ENCODE measurements around the gene RIPOR3.

RIPOR3 gene

GRCh38 chr20:50727792-50728485, 36.6 kb upstream of the RIPOR3 start:
- Mint-ChIP-seq H3K9me3 (no peaks in the 10 kb centered on the region), H3K4me1 (ENCODE audit: low read depth) (peaks cover 26% of the 10 kb centered on the region), H3K27me3 (no peaks in the 10 kb centered on the region), H3K4me3 (no peak overlapping the region), H3K36me3 (ENCODE audit: low read depth) (peaks cover 1% of the 10 kb centered on the region), H3K27ac (no peak overlapping the region)
- no peak for DNase-seq

DNA sequence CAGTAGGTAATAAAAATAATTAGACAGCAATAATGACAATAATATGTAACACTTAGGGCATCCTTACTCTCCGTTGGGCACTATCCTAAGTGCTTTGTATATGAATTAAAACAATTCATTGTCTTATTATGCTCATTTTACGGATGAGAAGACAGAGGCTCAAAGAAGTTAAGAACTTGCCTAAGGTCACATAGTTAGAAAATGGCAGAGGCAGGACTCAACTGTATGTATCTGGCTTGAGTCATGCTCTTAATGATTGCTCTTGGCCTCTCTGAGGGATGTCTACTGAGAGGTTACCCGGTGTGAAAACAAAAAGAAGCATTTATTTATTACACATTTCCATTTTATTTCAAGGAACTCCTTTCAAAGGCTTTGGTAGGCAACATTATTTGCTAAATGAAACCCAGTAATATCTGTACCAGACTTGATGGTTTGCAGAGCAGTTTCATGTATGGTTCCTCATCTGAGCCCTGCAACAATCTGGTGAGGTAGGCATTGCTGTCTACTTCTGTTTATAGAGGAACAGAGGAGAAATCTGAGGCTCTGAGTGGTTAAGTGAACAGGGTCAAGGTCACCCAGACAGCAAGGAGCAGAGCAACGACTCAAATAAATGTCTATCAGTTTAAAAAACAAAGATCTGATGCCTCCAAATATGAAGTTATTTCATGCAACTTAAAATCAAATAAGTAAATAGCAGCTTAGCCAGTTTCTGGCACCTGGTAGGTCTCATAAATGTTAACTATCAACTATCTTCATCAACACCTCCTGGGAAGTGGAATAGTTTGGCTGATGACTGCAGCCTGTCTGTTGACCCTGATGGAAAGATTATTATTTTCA, 35.8 kb upstream of the RIPOR3 start:
- Mint-ChIP-seq H3K27ac (no peak overlapping the region), H3K27me3 (no peaks in the 10 kb centered on the region), H3K4me3 (no peak overlapping the region), H3K4me1 (ENCODE audit: low read depth) (peaks cover 20% of the 10 kb centered on the region), H3K9me3 (no peaks in the 10 kb centered on the region), H3K36me3 (ENCODE audit: low read depth) (peaks cover 1% of the 10 kb centered on the region)
- DNase-seq, result no peak

GRCh38 chr20:50725724-50726005, 34.3 kb upstream of the RIPOR3 start:
- Mint-ChIP-seq H3K4me1 (ENCODE audit: low read depth) (peaks cover 19% of the 10 kb centered on the region), H3K4me3 (no peak overlapping the region), H3K9me3 (no peaks in the 10 kb centered on the region), H3K36me3 (ENCODE audit: low read depth) (no peaks in the 10 kb centered on the region), H3K27ac (no peak overlapping the region), H3K27me3 (no peaks in the 10 kb centered on the region)
- no peak for DNase-seq

GRCh38 chr20:50724851-50725723, 33.7 kb upstream of the RIPOR3 start:
- Mint-ChIP-seq H3K4me1 (ENCODE audit: low read depth) (peaks cover 14% of the 10 kb centered on the region), H3K36me3 (ENCODE audit: low read depth) (no peaks in the 10 kb centered on the region), H3K9me3 (no peaks in the 10 kb centered on the region), H3K4me3 (no peak overlapping the region), H3K27me3 (no peaks in the 10 kb centered on the region), H3K27ac (no peak overlapping the region)
- DNase-seq, result peak; percentile 83

- H3K36me3 Mint-ChIP-seq (ENCODE audit: low read depth), result no peaks in the 10 kb centered on the region
- no peak overlapping the region for H3K4me3 Mint-ChIP-seq
- no peaks in the 10 kb centered on the region for H3K27me3 Mint-ChIP-seq
- H3K9me3 Mint-ChIP-seq, result no peaks in the 10 kb centered on the region
- H3K4me1 Mint-ChIP-seq (ENCODE audit: low read depth), result peaks cover 14% of the 10 kb centered on the region
- H3K27ac Mint-ChIP-seq, result no peak overlapping the region
- no peak for DNase-seq
Measured at GRCh38 chr20:50724112-50724725, 32.9 kb upstream of the RIPOR3 start.

DNA sequence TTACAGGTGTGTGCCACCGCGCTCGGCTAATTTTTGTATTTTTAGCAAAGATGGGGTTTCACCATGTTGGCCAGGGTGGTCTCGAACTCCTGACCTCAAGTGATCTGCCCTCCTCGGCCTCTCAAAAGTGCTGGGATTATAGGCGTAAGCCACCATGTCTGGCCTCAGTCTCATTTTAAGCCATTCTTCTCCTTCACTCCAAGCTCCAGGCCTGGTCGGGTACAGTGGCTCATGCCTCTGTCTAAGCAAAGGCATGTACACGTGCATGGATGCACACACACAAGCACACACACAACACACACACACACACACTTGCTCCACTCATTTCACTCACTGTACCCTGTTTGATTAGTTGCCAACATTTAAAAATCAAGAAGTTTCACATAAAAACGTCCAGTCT, 32.3 kb upstream of the RIPOR3 start:
- Mint-ChIP-seq H3K27me3 (no peaks in the 10 kb centered on the region), H3K27ac (no peak overlapping the region), H3K9me3 (no peaks in the 10 kb centered on the region), H3K36me3 (ENCODE audit: low read depth) (no peaks in the 10 kb centered on the region), H3K4me3 (no peak overlapping the region), H3K4me1 (ENCODE audit: low read depth) (peaks cover 14% of the 10 kb centered on the region)
- no peak for DNase-seq

DNA sequence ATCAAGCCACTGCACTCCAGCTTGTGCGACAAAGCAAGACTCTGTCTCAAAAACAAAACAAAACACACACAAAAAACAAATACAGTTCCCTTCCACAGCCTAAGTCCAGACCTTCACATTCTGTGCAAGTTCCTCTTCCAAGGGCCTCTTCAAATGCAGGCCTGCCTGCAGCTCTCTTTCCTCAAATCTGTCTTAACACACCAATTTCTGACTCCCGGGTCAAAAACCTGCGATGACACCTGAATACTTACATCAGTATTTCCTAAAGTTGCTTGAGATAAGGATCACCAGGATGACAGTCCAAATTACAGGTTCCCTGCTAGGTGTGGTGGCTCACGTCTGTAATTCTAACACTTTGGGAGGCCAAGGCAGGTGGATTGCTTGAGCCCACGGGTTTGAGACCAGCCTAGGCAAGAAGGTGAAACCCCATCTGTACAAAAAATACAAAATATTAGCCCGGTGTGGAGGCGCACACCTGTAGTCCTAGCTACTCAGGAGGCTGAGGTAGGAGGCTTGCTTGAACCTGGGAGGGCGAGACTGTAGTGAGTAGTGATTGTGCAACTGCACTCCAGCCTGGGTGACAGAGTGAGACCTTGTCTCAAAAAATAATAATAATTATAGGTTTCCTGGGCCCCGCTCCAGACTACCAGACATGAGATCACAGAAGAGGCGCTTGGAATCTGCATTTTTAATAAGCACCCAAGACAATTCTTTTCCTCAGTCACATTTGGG, 31.2 kb upstream of the RIPOR3 start:
- no peaks in the 10 kb centered on the region for H3K27me3 Mint-ChIP-seq
- no peaks in the 10 kb centered on the region for H3K36me3 Mint-ChIP-seq (ENCODE audit: low read depth)
- peak overlapping the region; percentile 11 for H3K27ac Mint-ChIP-seq
- DNase-seq, result no peak
- H3K4me3 Mint-ChIP-seq, result no peak overlapping the region
- H3K9me3 Mint-ChIP-seq, result no peaks in the 10 kb centered on the region
- H3K4me1 Mint-ChIP-seq (ENCODE audit: low read depth), result peaks cover 14% of the 10 kb centered on the region

DNA sequence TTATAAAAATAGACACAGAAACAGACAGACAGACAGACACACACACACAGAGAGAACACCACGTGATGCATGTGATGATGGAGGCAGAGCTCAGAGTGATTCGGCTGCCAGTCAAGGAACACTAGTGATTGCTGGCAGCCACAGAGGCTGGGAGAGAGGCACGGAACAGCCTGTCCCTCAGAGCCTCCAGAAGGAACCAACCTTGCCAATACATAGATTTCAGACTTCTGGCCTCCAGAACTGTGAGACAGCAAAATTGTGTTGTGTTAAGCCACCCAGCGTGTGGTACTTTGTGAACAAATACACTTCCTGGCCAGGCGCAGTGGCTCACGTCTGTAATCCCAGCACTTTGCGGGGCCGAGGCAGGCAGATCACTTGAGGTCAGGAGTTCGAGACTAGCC, 30.5 kb upstream of the RIPOR3 start:
- H3K36me3 Mint-ChIP-seq (ENCODE audit: low read depth), result no peaks in the 10 kb centered on the region
- no peak overlapping the region for H3K27ac Mint-ChIP-seq
- H3K4me3 Mint-ChIP-seq, result no peak overlapping the region
- peaks cover 7% of the 10 kb centered on the region for H3K4me1 Mint-ChIP-seq (ENCODE audit: low read depth)
- DNase-seq, result no peak
- no peaks in the 10 kb centered on the region for H3K9me3 Mint-ChIP-seq
- H3K27me3 Mint-ChIP-seq, result no peaks in the 10 kb centered on the region

DNA sequence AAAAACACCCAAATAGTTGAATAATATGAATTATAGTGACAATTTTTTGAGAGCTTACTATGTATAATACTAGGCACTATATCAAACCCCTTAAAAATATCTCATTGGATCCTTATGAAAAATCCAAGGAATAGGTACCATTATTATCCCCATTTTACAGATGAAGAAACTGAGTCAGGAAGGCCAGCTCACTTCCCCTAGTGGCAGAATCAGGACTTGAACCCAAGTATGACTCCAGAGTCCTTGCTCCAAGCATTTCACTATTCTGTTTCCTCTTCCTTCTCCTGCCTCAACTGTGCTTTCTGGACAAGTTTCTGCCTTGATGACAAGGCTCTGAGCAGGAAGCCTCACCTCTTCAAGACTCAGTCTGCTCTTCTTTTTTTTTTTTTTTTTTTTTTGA, 29.2 kb upstream of the RIPOR3 start:
- H3K4me1 Mint-ChIP-seq (ENCODE audit: low read depth), result peaks cover 2% of the 10 kb centered on the region
- no peaks in the 10 kb centered on the region for H3K27me3 Mint-ChIP-seq
- H3K9me3 Mint-ChIP-seq, result no peaks in the 10 kb centered on the region
- no peak overlapping the region for H3K27ac Mint-ChIP-seq
- H3K36me3 Mint-ChIP-seq (ENCODE audit: low read depth), result no peaks in the 10 kb centered on the region
- no peak for DNase-seq
- H3K4me3 Mint-ChIP-seq, result no peak overlapping the region

- no peak overlapping the region for H3K27ac Mint-ChIP-seq
- no peak for DNase-seq
- H3K36me3 Mint-ChIP-seq (ENCODE audit: low read depth), result no peaks in the 10 kb centered on the region
- peaks cover 5% of the 10 kb centered on the region for H3K27me3 Mint-ChIP-seq
- H3K4me3 Mint-ChIP-seq, result no peak overlapping the region
- no peaks in the 10 kb centered on the region for H3K9me3 Mint-ChIP-seq
- peaks cover 2% of the 10 kb centered on the region for H3K4me1 Mint-ChIP-seq (ENCODE audit: low read depth)
Measured at GRCh38 chr20:50720026-50720425, 28.7 kb upstream of the RIPOR3 start.

DNA sequence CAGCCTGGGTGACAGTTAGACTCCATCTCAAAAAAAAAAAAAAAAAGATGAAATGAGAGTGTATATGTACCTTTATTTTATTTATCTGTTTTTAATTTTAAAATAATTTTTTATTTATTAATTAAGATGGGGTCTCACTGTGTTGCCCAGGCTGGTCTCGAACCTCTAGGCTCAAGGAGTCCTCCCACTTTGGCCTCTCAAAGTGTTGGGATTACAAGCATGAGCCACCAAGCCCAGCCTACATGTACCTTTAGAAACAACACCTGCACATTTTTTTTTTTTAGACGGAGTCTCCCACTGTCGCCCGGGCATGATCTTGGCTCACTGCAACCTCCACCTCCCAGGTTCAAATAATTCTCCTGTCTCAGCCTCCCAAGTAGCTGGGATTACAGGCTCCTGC, 28.0 kb upstream of the RIPOR3 start:
- Mint-ChIP-seq H3K4me3 (no peak overlapping the region), H3K27ac (no peak overlapping the region), H3K9me3 (no peaks in the 10 kb centered on the region), H3K4me1 (ENCODE audit: low read depth) (peaks cover 2% of the 10 kb centered on the region), H3K36me3 (ENCODE audit: low read depth) (no peaks in the 10 kb centered on the region), H3K27me3 (peaks cover 5% of the 10 kb centered on the region)
- no peak for DNase-seq

DNA sequence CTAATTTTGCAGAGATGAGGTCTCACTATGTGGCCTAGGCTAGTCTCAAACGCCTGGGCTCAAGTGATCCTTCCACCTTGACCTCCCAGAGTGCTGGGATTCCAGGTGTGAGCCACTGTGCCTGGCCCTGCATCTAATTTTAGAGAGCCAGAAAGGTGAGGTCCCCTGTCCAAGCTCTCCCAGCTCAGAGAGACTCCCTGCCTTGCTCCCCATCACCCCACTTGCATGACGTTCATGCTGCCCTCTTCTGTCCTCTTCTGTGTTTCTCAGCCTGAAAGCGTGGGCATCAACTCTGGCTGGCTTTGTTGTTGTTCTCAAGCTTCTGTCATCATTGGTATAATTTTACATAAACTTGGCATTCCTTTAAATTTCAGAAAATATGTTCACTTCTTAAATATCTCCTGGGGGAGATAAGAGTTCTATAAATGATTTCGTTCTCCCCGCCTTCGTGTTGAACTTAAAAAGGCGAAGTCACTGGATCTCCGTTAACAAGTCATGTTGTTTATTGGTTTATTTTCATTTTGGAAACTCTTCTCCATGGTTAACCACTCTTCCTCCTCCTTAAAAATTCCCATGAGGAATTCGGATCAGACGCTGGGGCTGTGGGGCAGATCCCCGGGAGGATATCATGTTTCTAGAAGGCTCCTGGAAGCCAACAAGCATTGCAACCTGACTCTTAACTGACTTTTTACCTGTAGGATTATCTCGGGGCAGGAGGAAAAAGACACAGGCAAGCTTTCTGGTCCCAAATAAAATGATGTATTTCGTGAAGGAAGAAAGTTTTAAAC, 26.8 kb upstream of the RIPOR3 start:
- DNase-seq, result no peak
- no peak overlapping the region for H3K4me3 Mint-ChIP-seq
- peaks cover 13% of the 10 kb centered on the region for H3K27me3 Mint-ChIP-seq
- no peak overlapping the region for H3K27ac Mint-ChIP-seq
- H3K4me1 Mint-ChIP-seq (ENCODE audit: low read depth), result peaks cover 2% of the 10 kb centered on the region
- H3K9me3 Mint-ChIP-seq, result no peaks in the 10 kb centered on the region
- no peaks in the 10 kb centered on the region for H3K36me3 Mint-ChIP-seq (ENCODE audit: low read depth)

DNA sequence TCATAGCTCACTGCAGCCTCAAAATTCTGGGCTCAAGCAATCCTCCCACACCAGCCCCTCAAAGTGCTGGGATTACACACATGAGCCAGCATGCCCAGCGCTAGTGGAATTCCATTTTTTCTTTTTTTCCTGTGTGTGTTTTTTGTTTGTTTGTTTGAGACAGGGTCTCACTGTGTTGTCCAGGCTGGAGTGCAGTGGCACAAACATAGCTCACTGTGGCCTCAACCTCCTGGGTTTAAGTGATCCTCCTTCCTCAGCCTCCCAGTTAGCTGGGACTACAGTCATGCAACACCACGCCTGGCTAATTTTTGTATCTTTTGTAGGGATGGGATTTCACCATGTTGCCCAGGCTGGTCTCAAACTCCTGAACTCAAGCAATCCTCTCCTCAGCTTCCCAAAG, 26.0 kb upstream of the RIPOR3 start:
- no peak for DNase-seq
- Mint-ChIP-seq H3K9me3 (no peaks in the 10 kb centered on the region), H3K4me1 (ENCODE audit: low read depth) (no peaks in the 10 kb centered on the region), H3K27ac (no peak overlapping the region), H3K36me3 (ENCODE audit: low read depth) (no peaks in the 10 kb centered on the region), H3K27me3 (peaks cover 20% of the 10 kb centered on the region), H3K4me3 (no peak overlapping the region)

Data from activated T-cell treated with anti-CD3 and anti-CD28 coated beads, Interleukin-2, amount 50 U/mL, for 24 hours (primary cell).